ENCODE measurements around the gene PPP6R2.

Gene PPP6R2

DNA sequence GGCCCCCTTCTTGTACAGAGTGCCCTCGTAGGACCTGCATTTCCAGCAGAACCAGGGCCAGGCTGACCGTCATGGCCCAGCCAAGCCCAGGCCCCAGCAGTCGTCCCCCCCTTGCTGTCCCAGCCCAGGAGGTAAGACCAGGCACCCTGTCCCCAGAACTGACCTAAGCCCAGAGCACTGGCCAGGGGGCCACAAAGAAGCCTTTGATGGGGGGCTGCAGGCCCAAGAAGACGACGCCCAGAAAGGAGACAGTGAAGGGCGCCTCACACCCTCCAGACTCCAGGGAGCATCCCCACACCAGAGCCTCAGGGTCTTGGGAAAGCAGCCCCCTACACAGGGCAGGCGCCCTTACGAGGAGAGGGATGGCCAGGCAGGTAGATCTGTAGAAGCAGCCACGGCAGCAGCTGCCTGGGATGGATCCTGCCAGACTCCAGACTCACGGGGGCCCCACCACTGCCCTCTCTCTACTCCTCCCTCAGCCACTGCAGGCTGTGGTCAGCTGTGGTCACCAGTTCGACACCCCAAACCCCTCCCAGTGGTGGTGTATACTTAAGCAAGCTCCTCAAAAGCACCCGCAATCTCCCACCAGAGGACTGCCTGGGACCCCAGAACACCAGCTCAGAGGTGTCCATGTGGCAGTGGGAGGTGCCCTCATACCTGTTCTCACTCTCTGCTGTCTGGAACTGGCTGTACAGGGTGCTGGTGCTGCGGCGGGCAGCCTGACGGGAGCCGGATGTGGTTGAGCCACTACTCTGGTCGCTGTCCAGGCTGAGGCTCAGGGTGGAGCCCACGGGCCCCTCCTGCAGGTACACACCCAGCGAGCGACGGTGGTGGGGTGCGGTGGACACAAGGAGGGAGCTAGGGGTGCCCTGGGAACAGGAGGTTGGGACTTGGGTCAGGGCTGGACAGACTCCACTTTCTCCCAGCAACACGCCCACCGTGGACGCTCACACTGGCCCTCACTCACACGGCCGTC is 104.7 kb downstream of the PPP6R2 start:
- H3K36me3 ChIP-seq (ENCODE audit: control insufficient read depth, insufficient read depth, low read length, severe bottlenecking) = peaks cover 50% of the 10 kb centered on the region
- no peak for DNase-seq (ENCODE audit: low read depth)
- H3K4me1 ChIP-seq (ENCODE audit: control insufficient read depth, insufficient read depth, low read length) = peaks cover 21% of the 10 kb centered on the region
- no peaks in the 10 kb centered on the region for H3K9me3 ChIP-seq (ENCODE audit: control insufficient read depth, low read length)
- H3K4me3 ChIP-seq (ENCODE audit: low read length) = no peak overlapping the region
- H3K27me3 ChIP-seq (replicated peaks; ENCODE audit: control insufficient read depth, insufficient read depth, low read length) = no peaks in the 10 kb centered on the region
- no peak overlapping the region for H3K9ac ChIP-seq (ENCODE audit: low read length)

DNA sequence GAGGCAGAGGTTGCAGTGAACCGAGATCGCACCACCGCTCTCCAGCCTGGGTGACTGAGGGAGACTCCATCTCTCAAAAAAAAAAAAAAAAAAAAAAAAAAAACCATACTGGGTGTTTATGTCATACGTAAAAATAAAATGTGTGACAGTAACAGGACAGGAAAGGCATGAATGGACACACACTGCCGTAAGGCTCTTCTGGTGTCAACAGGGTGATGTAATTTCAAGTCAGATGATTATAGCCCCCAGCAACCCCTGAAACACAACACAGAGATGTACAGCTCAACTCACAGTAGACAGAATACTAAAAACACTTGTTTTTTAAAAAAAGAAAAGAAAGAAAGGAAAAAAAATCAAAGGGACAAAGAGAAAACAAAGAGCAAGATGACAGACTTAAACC is 109.5 kb downstream of the PPP6R2 start:
- Histone ChIP-seq H3K4me1 (ENCODE audit: control insufficient read depth, insufficient read depth, low read length) (no peaks in the 10 kb centered on the region), H3K9ac (ENCODE audit: low read length) (no peak overlapping the region), H3K27me3 (replicated peaks; ENCODE audit: control insufficient read depth, insufficient read depth, low read length) (no peaks in the 10 kb centered on the region), H3K36me3 (ENCODE audit: control insufficient read depth, insufficient read depth, low read length, severe bottlenecking) (peaks cover 69% of the 10 kb centered on the region), H3K4me3 (ENCODE audit: low read length) (no peak overlapping the region), H3K9me3 (ENCODE audit: control insufficient read depth, low read length) (no peaks in the 10 kb centered on the region)
- DNase-seq (ENCODE audit: low read depth) = no peak

GRCh38 chr22:50454556-50455075 is 111.5 kb downstream of the PPP6R2 start:
- Histone ChIP-seq H3K4me3 (ENCODE audit: low read length) (no peak overlapping the region), H3K36me3 (ENCODE audit: control insufficient read depth, insufficient read depth, low read length, severe bottlenecking) (peaks cover 68% of the 10 kb centered on the region)
- no peak for DNase-seq (ENCODE audit: low read depth)

DNA sequence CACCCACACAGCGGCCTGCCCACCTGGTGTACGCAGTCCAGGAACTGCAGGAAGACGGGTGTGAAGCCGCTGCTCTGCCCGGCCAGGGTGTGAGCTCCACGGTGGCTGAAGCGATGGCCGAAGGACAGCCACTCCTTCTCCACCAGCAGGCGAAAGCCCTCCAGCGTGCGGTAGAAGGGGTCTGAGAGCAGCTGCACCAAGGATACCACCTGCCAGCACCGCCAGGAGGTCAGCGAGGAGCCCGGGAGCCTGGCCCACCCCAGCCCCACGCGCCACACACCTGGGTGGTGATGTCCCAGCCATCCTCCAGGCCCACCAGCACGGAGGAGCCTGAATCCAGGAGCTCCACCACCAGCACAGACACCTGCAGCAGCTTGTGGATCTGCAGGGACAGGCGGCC is 112.1 kb downstream of the PPP6R2 start:
- no peaks in the 10 kb centered on the region for H3K4me1 ChIP-seq (ENCODE audit: control insufficient read depth, insufficient read depth, low read length)

More at GRCh38 chr22:50454556-50455075, 111.5 kb downstream of the PPP6R2 start:
- H3K9me3 ChIP-seq (ENCODE audit: control insufficient read depth, low read length) = no peaks in the 10 kb centered on the region
- no peaks in the 10 kb centered on the region for H3K27me3 ChIP-seq (replicated peaks; ENCODE audit: control insufficient read depth, insufficient read depth, low read length)
- H3K4me1 ChIP-seq (ENCODE audit: control insufficient read depth, insufficient read depth, low read length) = no peaks in the 10 kb centered on the region
- H3K9ac ChIP-seq (ENCODE audit: low read length) = no peak overlapping the region

DNA sequence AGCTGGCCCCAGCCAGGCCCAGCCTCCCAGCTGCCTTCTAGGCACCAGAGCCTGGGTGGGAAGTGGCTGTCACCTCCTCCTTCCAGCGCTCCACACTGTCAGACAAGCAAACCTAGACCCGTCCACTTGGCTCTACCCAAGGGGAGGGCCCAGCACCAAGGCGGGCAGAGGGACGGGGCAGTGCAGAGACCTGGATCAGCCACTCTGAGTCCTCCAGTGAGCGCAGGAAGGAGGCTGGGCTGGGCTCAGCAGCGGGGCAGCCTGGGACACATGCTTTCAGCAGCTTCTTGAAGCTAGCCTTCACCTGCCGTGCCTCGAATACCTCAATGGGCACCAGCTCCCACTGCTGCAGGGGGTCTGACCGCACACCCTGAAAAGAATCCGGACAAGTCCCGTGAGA is 112.9 kb downstream of the PPP6R2 start:
- Histone ChIP-seq H3K4me3 (ENCODE audit: low read length) (no peak overlapping the region), H3K27me3 (replicated peaks; ENCODE audit: control insufficient read depth, insufficient read depth, low read length) (no peaks in the 10 kb centered on the region), H3K9ac (ENCODE audit: low read length) (no peak overlapping the region), H3K4me1 (ENCODE audit: control insufficient read depth, insufficient read depth, low read length) (no peaks in the 10 kb centered on the region), H3K9me3 (ENCODE audit: control insufficient read depth, low read length) (no peaks in the 10 kb centered on the region), H3K36me3 (ENCODE audit: control insufficient read depth, insufficient read depth, low read length, severe bottlenecking) (peaks cover 70% of the 10 kb centered on the region)
- DNase-seq (ENCODE audit: low read depth) = no peak

More for the DNA sequence above, 112.1 kb downstream of the PPP6R2 start:
- no peaks in the 10 kb centered on the region for H3K27me3 ChIP-seq (replicated peaks; ENCODE audit: control insufficient read depth, insufficient read depth, low read length)
- no peak overlapping the region for H3K4me3 ChIP-seq (ENCODE audit: low read length)
- no peak for DNase-seq (ENCODE audit: low read depth)
- no peak overlapping the region for H3K9ac ChIP-seq (ENCODE audit: low read length)
- no peaks in the 10 kb centered on the region for H3K9me3 ChIP-seq (ENCODE audit: control insufficient read depth, low read length)
- peaks cover 69% of the 10 kb centered on the region for H3K36me3 ChIP-seq (ENCODE audit: control insufficient read depth, insufficient read depth, low read length, severe bottlenecking)

DNA sequence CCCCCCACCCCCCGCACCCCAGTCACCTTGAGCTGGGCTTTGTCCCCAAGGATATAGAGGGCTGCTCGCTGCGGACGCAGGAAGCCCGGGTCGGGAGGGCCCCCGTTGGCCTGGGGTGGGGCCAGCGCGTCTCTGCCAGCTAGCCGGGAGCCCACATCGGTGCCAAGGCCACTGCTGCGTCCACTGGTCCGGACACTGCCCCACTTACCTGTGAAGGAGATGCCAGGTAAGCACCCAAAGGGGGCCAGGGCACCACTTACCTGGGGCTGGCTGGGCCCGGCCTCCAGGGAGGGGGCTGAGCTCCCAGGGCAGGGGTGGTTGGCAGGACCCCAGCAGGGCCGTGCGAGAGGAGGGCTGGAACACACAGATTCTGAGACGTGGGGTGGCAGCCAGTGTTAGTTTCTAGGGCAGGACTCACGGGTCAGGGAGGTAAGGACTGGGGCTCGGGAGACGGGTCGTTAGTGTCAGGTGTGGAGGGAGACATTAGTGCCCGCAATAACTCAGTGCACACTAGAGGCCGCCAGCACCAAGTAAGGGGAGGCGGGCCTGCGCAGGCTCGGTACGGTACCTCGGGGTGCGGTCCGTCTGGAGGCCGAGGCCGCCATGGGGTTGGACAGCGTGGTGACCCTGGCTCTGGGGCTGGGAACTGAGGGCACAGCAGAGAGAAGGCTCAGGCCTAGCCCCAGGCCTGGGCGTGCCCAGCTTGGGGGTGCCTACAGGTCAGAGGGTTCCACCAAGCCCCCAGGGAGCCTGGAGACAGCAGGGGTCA is 113.5 kb downstream of the PPP6R2 start:
- Histone ChIP-seq H3K9me3 (ENCODE audit: control insufficient read depth, low read length) (no peaks in the 10 kb centered on the region), H3K9ac (ENCODE audit: low read length) (no peak overlapping the region), H3K27me3 (replicated peaks; ENCODE audit: control insufficient read depth, insufficient read depth, low read length) (no peaks in the 10 kb centered on the region), H3K36me3 (ENCODE audit: control insufficient read depth, insufficient read depth, low read length, severe bottlenecking) (peaks cover 76% of the 10 kb centered on the region), H3K4me3 (ENCODE audit: low read length) (no peak overlapping the region), H3K4me1 (ENCODE audit: control insufficient read depth, insufficient read depth, low read length) (no peaks in the 10 kb centered on the region)
- no peak for DNase-seq (ENCODE audit: low read depth)

DNA sequence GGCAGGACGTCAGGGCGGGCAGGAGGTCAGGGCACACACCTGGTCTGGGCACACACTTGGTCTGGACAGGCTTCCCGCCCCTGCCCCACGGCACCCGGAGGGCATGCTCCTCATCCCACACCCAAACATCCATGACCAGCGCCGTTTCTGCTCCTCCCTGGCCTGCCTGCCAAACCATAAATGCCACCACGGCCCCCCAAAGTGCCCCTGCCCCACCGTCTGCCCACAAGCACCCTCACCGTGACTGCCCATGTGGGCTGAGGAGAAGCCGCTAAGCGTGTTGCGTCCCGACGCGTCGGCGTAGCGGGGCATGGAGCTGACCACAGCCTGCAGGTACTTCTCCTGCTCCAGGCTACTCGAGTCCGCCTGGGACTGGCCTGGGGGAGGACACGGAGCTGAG is 115.9 kb downstream of the PPP6R2 start:
- Histone ChIP-seq H3K36me3 (ENCODE audit: control insufficient read depth, insufficient read depth, low read length, severe bottlenecking) (peaks cover 91% of the 10 kb centered on the region), H3K9me3 (ENCODE audit: control insufficient read depth, low read length) (no peaks in the 10 kb centered on the region), H3K4me3 (ENCODE audit: low read length) (no peak overlapping the region), H3K27me3 (replicated peaks; ENCODE audit: control insufficient read depth, insufficient read depth, low read length) (no peaks in the 10 kb centered on the region), H3K9ac (ENCODE audit: low read length) (no peak overlapping the region), H3K4me1 (ENCODE audit: control insufficient read depth, insufficient read depth, low read length) (no peaks in the 10 kb centered on the region)
- no peak for DNase-seq (ENCODE audit: low read depth)

DNA sequence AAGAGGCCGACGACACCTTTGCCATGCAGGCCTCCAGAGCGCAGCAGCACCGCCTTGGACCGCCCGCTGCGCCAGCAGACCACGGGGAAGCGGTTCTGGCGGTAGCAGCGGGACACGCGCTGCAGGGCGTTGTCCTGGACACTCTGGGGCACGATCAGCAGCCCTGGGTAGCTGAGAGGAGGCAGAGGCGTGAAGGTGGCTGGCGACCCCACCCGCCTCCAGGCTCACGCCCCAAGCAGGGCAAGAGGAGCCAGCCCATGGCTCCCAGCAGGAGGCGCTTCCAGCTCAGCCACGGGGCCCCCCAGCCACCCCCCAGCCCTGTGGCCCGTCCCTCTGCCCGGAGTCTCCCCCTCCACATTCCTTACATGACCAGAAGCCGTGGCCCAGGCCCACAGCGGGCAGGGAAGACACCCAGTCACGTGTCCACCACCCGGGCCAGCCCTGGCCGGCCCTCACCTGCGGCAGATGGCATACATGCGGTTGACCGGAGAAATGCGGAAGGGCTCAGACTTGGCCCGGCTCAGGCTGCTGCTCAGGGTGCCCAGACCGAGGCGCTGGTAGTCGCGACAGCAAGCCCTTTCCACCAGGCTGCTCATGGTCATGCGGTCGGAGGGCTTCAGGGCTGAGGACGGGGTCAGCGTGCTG is 116.5 kb downstream of the PPP6R2 start:
- Histone ChIP-seq H3K4me3 (ENCODE audit: low read length) (no peak overlapping the region), H3K9me3 (ENCODE audit: control insufficient read depth, low read length) (no peaks in the 10 kb centered on the region), H3K27me3 (replicated peaks; ENCODE audit: control insufficient read depth, insufficient read depth, low read length) (no peaks in the 10 kb centered on the region), H3K9ac (ENCODE audit: low read length) (no peak overlapping the region), H3K4me1 (ENCODE audit: control insufficient read depth, insufficient read depth, low read length) (no peaks in the 10 kb centered on the region), H3K36me3 (ENCODE audit: control insufficient read depth, insufficient read depth, low read length, severe bottlenecking) (peaks cover 91% of the 10 kb centered on the region)
- DNase-seq (ENCODE audit: low read depth) = no peak

DNA sequence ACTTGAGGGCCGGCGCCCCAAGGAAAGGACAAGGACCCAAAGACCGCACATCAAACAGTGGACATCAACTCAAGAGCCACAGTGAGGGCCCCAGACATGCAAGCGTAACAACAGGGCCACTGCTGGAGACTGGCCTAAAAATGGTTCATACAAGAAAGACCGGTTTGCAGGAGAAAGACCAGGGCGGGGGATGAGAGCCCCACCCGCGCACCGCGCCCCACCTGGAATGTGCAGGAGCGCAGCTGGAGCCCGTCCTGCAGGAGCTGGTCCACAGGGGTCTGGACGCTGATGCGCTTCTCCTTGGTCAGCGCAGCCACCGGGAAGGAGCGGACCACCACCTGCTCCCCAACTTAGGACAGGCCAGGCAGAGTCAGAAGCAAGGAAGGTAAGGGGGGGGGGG is 117.8 kb downstream of the PPP6R2 start:
- H3K36me3 ChIP-seq (ENCODE audit: control insufficient read depth, insufficient read depth, low read length, severe bottlenecking) = peaks cover 92% of the 10 kb centered on the region

DNA sequence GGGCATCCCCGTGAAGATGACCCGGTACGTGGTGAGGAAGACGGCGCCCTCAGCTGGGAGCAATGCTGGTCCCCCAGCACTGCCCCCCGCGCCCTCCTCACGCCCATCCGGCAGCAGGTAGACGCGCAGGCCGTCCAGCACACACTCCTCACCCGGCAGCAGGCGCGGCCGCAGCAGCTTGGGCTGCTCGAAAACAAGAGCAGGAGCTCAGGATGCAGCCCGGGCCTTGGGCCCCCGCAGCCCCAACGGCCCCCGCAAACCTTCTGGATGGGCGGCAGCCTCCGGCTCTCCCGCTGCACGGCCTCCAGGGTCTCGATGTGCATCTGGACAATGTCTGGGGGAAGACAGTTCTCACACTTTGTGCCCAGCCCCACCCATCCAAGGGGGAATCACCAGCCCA is 118.4 kb downstream of the PPP6R2 start:
- H3K36me3 ChIP-seq (ENCODE audit: control insufficient read depth, insufficient read depth, low read length, severe bottlenecking) = peaks cover 95% of the 10 kb centered on the region
- H3K4me3 ChIP-seq (ENCODE audit: low read length) = no peak overlapping the region
- no peaks in the 10 kb centered on the region for H3K27me3 ChIP-seq (replicated peaks; ENCODE audit: control insufficient read depth, insufficient read depth, low read length)
- no peaks in the 10 kb centered on the region for H3K9me3 ChIP-seq (ENCODE audit: control insufficient read depth, low read length)
- no peak overlapping the region for H3K9ac ChIP-seq (ENCODE audit: low read length)
- no peak for DNase-seq (ENCODE audit: low read depth)
- H3K4me1 ChIP-seq (ENCODE audit: control insufficient read depth, insufficient read depth, low read length) = no peaks in the 10 kb centered on the region

More for the DNA sequence above, 117.8 kb downstream of the PPP6R2 start:
- no peaks in the 10 kb centered on the region for H3K27me3 ChIP-seq (replicated peaks; ENCODE audit: control insufficient read depth, insufficient read depth, low read length)
- no peak for DNase-seq (ENCODE audit: low read depth)
- no peaks in the 10 kb centered on the region for H3K9me3 ChIP-seq (ENCODE audit: control insufficient read depth, low read length)
- H3K4me1 ChIP-seq (ENCODE audit: control insufficient read depth, insufficient read depth, low read length) = no peaks in the 10 kb centered on the region
- H3K9ac ChIP-seq (ENCODE audit: low read length) = no peak overlapping the region
- H3K4me3 ChIP-seq (ENCODE audit: low read length) = no peak overlapping the region

Data from adipocyte (in vitro differentiated cells).